HepG2 (cell line): ENCODE data around the gene FBXL12. TPM values are rescaled to one million over a fixed set of nuclear protein-coding genes. Genes with fewer than 3 reads are reported as not detected.

ENCODE experiments used
- ARNT2 ChIP-seq: sonication (generic); formaldehyde crosslinking; IDR thresholded peaks from 2 replicates; pipeline ENCODE4 v1.8.0; 2022; ENCODE audit warnings: mild to moderate bottlenecking, low read depth, missing genetic modification reagents, moderate library complexity
- CBX2 ChIP-seq, 2 experiments: fragments of 200-600 bp in 1 of 2; sonication (generic); formaldehyde crosslinking in 1 of 2; IDR thresholded peaks; 2 replicates each; pipeline versions ENCODE4 v1.7.0 to v1.8.1; 2018 to 2022; ENCODE audit warnings: low read depth in 2 of 2, low read length in 1 of 2, mild to moderate bottlenecking in 1 of 2, missing genetic modification reagents in 1 of 2
- CC2D1A ChIP-seq: sonication (generic); formaldehyde crosslinking; IDR thresholded peaks from 2 replicates; pipeline ENCODE4 v1.8.1; 2023; ENCODE audit warnings: mild to moderate bottlenecking, missing genetic modification reagents
- CENPT ChIP-seq: sonication (generic); formaldehyde crosslinking; IDR thresholded peaks from 2 replicates; pipeline ENCODE4 v1.8.0; 2022; ENCODE audit warnings: low read depth, mild to moderate bottlenecking, moderate library complexity, missing genetic modification reagents
- CHD4 ChIP-seq: fragments of 200-600 bp; sonication (generic); IDR thresholded peaks from 2 replicates; pipeline ENCODE4 v1.7.0; 2017; ENCODE audit warnings: mild to moderate bottlenecking, low read length, borderline replicate concordance
- HOXD1 ChIP-seq: sonication (generic); formaldehyde crosslinking; IDR thresholded peaks from 2 replicates; pipeline ENCODE4 v1.5.0; 2020; ENCODE audit warnings: missing genetic modification reagents
- KLF12 ChIP-seq: sonication (generic); formaldehyde crosslinking; IDR thresholded peaks from 2 replicates; pipeline ENCODE4 v1.4.0; 2020; ENCODE audit warnings: missing genetic modification reagents, borderline replicate concordance
- MAFK ChIP-seq, 2 experiments: IDR thresholded peaks in 1 of 2; conservative IDR thresholded peaks in 1 of 2; 2 replicates each; pipeline ENCODE4 v1.6.1; 2011; ENCODE audit warnings: improper control_type of control experiment in 2 of 2, low read length in 2 of 2
- NONO ChIP-seq, 2 experiments: fragments of 450-650 bp in 1 of 2; sonication (generic) in 1 of 2; formaldehyde crosslinking in 1 of 2; IDR thresholded peaks in 1 of 2; conservative IDR thresholded peaks in 1 of 2; 2 replicates each; pipeline versions ENCODE4 v1.6.1 to v1.8.0; 2017 to 2022; ENCODE audit warnings: mild to moderate bottlenecking in 1 of 2, missing genetic modification reagents in 1 of 2, moderate library complexity in 1 of 2
- RFX1 ChIP-seq: fragments of 450-650 bp; IDR thresholded peaks from 2 replicates; pipeline ENCODE4 v1.6.1; 2017
- SALL2 ChIP-seq: sonication (generic); formaldehyde crosslinking; IDR thresholded peaks from 2 replicates; pipeline ENCODE4 v1.8.1; 2023; ENCODE audit warnings: mild to moderate bottlenecking, missing genetic modification reagents, inconsistent platforms
- THYN1 ChIP-seq: sonication (generic); formaldehyde crosslinking; IDR thresholded peaks from 2 replicates; pipeline ENCODE4 v1.8.1; 2023; ENCODE audit warnings: low read depth, mild to moderate bottlenecking, moderate library complexity, missing genetic modification reagents, borderline replicate concordance
- ZBTB8A ChIP-seq: sonication (generic); formaldehyde crosslinking; IDR thresholded peaks from 2 replicates; pipeline ENCODE4 v1.4.0; 2020; ENCODE audit warnings: mild to moderate bottlenecking, low read depth, missing genetic modification reagents, borderline replicate concordance
- ZFP36L1 ChIP-seq: sonication (generic); formaldehyde crosslinking; IDR thresholded peaks from 2 replicates; pipeline ENCODE4 v1.8.0; 2022; ENCODE audit warnings: mild to moderate bottlenecking, missing genetic modification reagents, moderate library complexity
- ZFP41 ChIP-seq: sonication (generic); formaldehyde crosslinking; IDR thresholded peaks from 2 replicates; pipeline ENCODE4 v1.4.0; 2020; ENCODE audit warnings: mild to moderate bottlenecking, missing genetic modification reagents, borderline replicate concordance
- ZFP62 ChIP-seq: sonication (generic); formaldehyde crosslinking; IDR thresholded peaks from 2 replicates; pipeline ENCODE4 v1.4.0; 2020; ENCODE audit warnings: missing genetic modification reagents
- ZFX ChIP-seq: sonication (generic); formaldehyde crosslinking; IDR thresholded peaks from 2 replicates; pipeline ENCODE4 v1.4.0; 2020; ENCODE audit warnings: mild to moderate bottlenecking, low read depth, missing genetic modification reagents, moderate library complexity
- ZNF121 ChIP-seq: sonication (generic); formaldehyde crosslinking; IDR thresholded peaks from 2 replicates; pipeline ENCODE4 v1.5.0; 2020; ENCODE audit warnings: mild to moderate bottlenecking, missing genetic modification reagents
- ZNF292 ChIP-seq: sonication (generic); formaldehyde crosslinking; IDR thresholded peaks from 2 replicates; pipeline ENCODE4 v1.8.1; 2022; ENCODE audit warnings: mild to moderate bottlenecking, low read depth, missing genetic modification reagents, borderline replicate concordance
- ZNF567 ChIP-seq: sonication (generic); formaldehyde crosslinking; IDR thresholded peaks from 2 replicates; pipeline ENCODE4 v1.8.1; 2023; ENCODE audit warnings: mild to moderate bottlenecking, missing genetic modification reagents, borderline replicate concordance
- ZNF577 ChIP-seq: sonication (generic); formaldehyde crosslinking; IDR thresholded peaks from 2 replicates; pipeline ENCODE4 v1.4.0; 2020; ENCODE audit warnings: mild to moderate bottlenecking, low read depth, missing genetic modification reagents, borderline replicate concordance
- polyA plus RNA-seq, 8 experiments: library from polyadenylated mRNA; depleted of rRNA in 3 of 8; stranded (reverse) in 7 of 8; unstranded in 1 of 8; fragments of >200 nt; fragmentation: Illumina TruSeq in 4 of 8; extraction: Trizol in 4 of 8; gene quantifications; 2 replicates each; pipeline versions ENCODE4 v1.2.1 to v1.2.3, GENCODE V29; 2011 to 2016; ENCODE audit warnings: low read depth in 4 of 8, missing spikeins in 1 of 8, mixed read lengths in 1 of 8; ENCODE audit not compliant: insufficient read depth in 1 of 8
- total RNA-seq, 5 experiments: library from RNA; depleted of rRNA; stranded (reverse); fragments of >200 nt; fragmentation: Illumina TruSeq; extraction: Trizol; gene quantifications; 2 replicates each; pipeline ENCODE4 v1.2.3, GENCODE V29; 2016; ENCODE audit warnings: low read depth in 1 of 5
- TF ChIP-seq, protein P1 (sequence below): sonication (generic); formaldehyde crosslinking; IDR thresholded peaks from 2 replicates; pipeline ENCODE4 v1.4.0; 2020; ENCODE audit warnings: missing genetic modification reagents
- TF ChIP-seq, protein P2 (sequence below): IDR thresholded peaks from 2 replicates; pipeline ENCODE4 v1.6.1; 2012; ENCODE audit warnings: low read length, improper control_type of control experiment
- TF ChIP-seq, protein P3 (sequence below): sonication (generic); formaldehyde crosslinking; IDR thresholded peaks from 2 replicates; pipeline ENCODE4 v1.4.0; 2020; ENCODE audit warnings: missing genetic modification reagents; ENCODE audit errors: not compliant biosample characterization

Gene FBXL12
- total and polyA plus RNA-seq, 2 of the 13 experiments (the other 11 are each of a cell fraction or from before 2014, with no cell fraction given) = 20.4 to 23.1 TPM

DNA sequence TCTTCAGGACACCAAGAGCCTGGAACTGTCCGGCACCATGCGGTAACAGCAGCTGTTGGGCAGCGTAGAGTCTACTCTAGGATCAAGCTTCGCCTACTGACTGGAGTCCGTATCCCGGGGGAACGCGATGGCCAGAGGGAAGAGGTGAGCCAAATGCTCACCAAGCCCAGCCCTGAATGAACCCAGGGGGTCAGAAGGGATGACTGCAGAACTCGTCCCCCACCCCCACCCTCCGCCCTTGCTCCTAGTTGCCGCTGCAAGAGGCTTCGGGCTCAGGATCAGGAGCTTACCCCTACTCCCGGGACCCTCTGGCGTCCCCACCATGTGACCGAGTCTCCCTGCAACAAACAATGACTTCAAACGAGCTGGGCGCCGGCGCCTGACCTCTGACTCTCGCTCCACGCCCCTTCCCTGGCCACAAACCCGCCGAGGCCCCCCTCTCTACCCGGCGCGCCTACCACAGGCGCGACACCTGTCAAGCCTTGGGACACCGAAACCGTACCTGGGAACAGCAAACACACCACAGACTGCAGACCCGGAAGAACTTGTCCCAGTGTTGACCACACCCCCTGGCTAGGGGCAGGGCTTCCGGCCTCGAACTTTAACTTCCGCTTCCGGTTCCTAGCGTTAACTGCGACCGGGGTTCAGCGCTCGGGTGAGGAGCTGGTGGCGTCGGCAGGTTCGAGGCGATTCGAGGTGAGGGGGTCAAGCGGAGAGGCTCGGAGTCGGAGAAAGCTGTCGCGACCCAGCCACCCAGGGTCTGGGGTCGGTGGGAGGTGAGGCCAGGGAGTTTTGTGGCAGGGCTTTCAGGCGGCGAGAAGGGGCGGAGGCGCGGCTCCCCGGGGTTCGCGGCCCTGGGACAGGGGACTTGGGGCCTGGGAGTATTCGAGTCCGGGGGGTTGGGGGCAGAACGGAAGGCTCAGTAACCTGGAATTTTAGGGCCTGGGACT is 8.7 kb upstream of the FBXL12 start, which contains the start of gene UBL5 (continued):
- TF ChIP-seq ARNT2 (CRISPR knock-in tag) = peak; percentile 25; the same call in 1 of the 2 replicates
- no peak for TF ChIP-seq ZNF567 (CRISPR knock-in tag)
- TF ChIP-seq MAFK (conservative IDR thresholded peaks at IDR 0.05 in 1 of 2, IDR thresholded peaks at IDR 0.05 in 1 of 2; ENCODE audit: low read length in 2 of 2) = no peak
- TF ChIP-seq ZNF292 (CRISPR knock-in tag) = no peak
- no peak for TF ChIP-seq ZNF577
- TF ChIP-seq ZFP36L1 (CRISPR knock-in tag) = no peak
- TF ChIP-seq, protein P1, sequence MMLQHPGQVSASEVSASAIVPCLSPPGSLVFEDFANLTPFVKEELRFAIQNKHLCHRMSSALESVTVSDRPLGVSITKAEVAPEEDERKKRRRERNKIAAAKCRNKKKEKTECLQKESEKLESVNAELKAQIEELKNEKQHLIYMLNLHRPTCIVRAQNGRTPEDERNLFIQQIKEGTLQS = 0 out of 2 replicates have a peak, but pooled peaks have one; percentile 28
- TF ChIP-seq, protein P2, sequence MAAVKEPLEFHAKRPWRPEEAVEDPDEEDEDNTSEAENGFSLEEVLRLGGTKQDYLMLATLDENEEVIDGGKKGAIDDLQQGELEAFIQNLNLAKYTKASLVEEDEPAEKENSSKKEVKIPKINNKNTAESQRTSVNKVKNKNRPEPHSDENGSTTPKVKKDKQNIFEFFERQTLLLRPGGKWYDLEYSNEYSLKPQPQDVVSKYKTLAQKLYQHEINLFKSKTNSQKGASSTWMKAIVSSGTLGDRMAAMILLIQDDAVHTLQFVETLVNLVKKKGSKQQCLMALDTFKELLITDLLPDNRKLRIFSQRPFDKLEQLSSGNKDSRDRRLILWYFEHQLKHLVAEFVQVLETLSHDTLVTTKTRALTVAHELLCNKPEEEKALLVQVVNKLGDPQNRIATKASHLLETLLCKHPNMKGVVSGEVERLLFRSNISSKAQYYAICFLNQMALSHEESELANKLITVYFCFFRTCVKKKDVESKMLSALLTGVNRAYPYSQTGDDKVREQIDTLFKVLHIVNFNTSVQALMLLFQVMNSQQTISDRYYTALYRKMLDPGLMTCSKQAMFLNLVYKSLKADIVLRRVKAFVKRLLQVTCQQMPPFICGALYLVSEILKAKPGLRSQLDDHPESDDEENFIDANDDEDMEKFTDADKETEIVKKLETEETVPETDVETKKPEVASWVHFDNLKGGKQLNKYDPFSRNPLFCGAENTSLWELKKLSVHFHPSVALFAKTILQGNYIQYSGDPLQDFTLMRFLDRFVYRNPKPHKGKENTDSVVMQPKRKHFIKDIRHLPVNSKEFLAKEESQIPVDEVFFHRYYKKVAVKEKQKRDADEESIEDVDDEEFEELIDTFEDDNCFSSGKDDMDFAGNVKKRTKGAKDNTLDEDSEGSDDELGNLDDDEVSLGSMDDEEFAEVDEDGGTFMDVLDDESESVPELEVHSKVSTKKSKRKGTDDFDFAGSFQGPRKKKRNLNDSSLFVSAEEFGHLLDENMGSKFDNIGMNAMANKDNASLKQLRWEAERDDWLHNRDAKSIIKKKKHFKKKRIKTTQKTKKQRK = no peak
- no peak for TF ChIP-seq THYN1 (CRISPR knock-in tag)
- TF ChIP-seq ZFP62 = no peak
- 0 out of 2 replicates have a peak, but pooled peaks have one; percentile 55 for TF ChIP-seq KLF12
- no peak for TF ChIP-seq CC2D1A
- TF ChIP-seq ZNF121 = no peak
- no peak for TF ChIP-seq CBX2 (IDR thresholded peaks at IDR 0.05; ENCODE audit: low read depth, low read length)
- TF ChIP-seq CBX2 (CRISPR knock-in tag; IDR thresholded peaks at IDR 0.05; ENCODE audit: low read depth) = no peak
- peak; percentile 84; the same call in 1 of the 2 replicates for TF ChIP-seq SALL2 (CRISPR knock-in tag)
- no peak for TF ChIP-seq CENPT (CRISPR knock-in tag)
- TF ChIP-seq RFX1 = no peak
- TF ChIP-seq NONO (IDR thresholded peaks at IDR 0.05) = no peak
- peak; percentile 88 for TF ChIP-seq NONO (CRISPR knock-in tag; conservative IDR thresholded peaks at IDR 0.05)
- peak; percentile 91 for TF ChIP-seq ZFX (CRISPR knock-in tag)
- TF ChIP-seq, protein P3, sequence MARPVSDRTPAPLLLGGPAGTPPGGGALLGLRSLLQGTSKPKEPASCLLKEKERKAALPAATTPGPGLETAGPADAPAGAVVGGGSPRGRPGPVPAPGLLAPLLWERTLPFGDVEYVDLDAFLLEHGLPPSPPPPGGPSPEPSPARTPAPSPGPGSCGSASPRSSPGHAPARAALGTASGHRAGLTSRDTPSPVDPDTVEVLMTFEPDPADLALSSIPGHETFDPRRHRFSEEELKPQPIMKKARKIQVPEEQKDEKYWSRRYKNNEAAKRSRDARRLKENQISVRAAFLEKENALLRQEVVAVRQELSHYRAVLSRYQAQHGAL = no peak
- no peak for TF ChIP-seq HOXD1 (CRISPR knock-in tag)
- no peak for TF ChIP-seq ZBTB8A (CRISPR knock-in tag)
- no peak for TF ChIP-seq ZFP41
- TF ChIP-seq CHD4 = no peak
